Rectal smooth muscle tissue (tissue), 1 donor: Measurements from ENCODE around the gene C1S.
"Not testable (repeated sequence)": the region's sequence is repeated elsewhere in the genome, so short reads cannot be mapped to it uniquely, and the experiment has no call there.

Experiments
- H3K27ac ChIP-seq: one replicate; pipeline ENCODE4 v1.7.0; 2013; ENCODE audit warnings: low read depth, low read length, inconsistent platforms
- H3K27me3 ChIP-seq: one replicate; pipeline ENCODE4 v1.7.0; 2013; ENCODE audit warnings: low read length; ENCODE audit not compliant: control insufficient read depth, insufficient read depth
- H3K36me3 ChIP-seq: one replicate; pipeline ENCODE4 v1.7.0; 2013; ENCODE audit warnings: low read length; ENCODE audit not compliant: control insufficient read depth, insufficient read depth
- H3K4me1 ChIP-seq: one replicate; pipeline ENCODE4 v1.7.0; 2013; ENCODE audit warnings: low read length; ENCODE audit not compliant: control insufficient read depth, insufficient read depth
- H3K4me3 ChIP-seq: one replicate; pipeline ENCODE4 v1.7.0; 2013; ENCODE audit warnings: low read length
- H3K9ac ChIP-seq: one replicate; pipeline ENCODE4 v1.7.0; 2013; ENCODE audit warnings: low read length

C1S gene

DNA sequence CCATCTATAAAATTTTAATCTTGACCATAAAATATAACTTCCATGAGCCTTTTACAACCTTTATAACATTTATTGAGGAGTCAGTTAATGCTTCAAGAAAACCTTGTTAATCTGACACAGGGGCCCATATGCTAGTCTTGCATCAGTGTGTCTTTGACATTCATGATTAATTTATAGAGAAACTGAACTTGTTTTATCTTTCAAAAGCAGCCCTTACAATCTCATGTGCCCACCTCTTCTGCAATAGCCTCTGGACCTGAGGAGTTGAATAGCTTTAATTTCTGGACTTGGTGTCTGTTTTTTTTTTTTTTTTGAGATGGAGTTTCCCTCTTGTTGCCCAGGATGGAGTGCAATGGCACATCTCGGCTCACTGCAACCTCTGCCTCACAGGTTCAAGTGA lies 33.7 kb upstream of the C1S start:
- H3K27ac ChIP-seq = no peak overlapping the region
- no peak overlapping the region for H3K9ac ChIP-seq
- no peaks in the 10 kb centered on the region for H3K4me1 ChIP-seq
- H3K4me3 ChIP-seq = no peak overlapping the region
- H3K27me3 ChIP-seq = no peaks in the 10 kb centered on the region
- H3K36me3 ChIP-seq = no peaks in the 10 kb centered on the region

DNA sequence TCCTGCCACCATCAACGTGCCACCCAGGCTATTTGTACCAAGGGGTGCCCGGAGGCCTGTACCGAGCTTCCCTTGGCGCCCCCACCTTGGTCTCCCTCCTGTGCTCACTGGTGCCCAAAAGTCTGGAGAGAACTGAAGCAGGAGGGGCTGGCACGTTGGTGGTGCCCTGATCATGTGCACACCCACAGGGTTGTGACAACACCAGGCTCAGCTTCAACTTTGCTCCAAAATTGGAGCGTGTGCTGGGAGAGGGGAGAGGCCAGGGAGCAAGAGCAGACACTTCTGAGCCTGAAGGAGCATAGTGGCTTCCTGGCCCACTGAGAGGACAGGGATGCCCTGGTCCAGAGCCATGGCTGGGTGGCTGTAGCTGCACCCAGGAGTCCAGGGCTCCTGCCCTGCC lies 29.2 kb upstream of the C1S start:
- H3K9ac ChIP-seq = no peak overlapping the region
- H3K4me1 ChIP-seq = no peaks in the 10 kb centered on the region
- H3K27ac ChIP-seq = no peak overlapping the region
- no peaks in the 10 kb centered on the region for H3K27me3 ChIP-seq
- no peak overlapping the region for H3K4me3 ChIP-seq
- H3K36me3 ChIP-seq = no peaks in the 10 kb centered on the region

DNA sequence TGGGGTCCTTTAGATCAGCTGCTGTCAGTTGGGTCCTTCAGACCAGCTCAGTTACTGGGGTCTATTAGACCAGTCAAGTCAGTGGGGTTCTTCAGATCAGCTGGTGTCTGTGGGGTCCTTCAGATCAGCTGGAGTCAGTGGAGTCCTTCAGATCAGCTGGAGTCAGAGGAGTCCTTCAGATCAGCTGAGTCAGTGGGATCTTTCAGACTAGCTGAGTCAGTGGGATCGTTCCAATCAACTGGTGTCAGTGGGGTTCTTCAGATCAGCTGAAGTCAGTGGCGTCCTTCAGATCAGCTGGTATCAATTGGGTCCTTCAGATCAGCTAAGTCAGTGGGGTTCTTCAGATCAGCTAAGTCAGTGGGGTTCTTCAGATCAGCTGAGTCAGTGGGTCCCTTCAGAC lies 27.5 kb upstream of the C1S start:
- H3K9ac ChIP-seq = no peak overlapping the region
- H3K27ac ChIP-seq = no peak overlapping the region
- no peaks in the 10 kb centered on the region for H3K36me3 ChIP-seq
- no peaks in the 10 kb centered on the region for H3K4me1 ChIP-seq
- peaks cover 2% of the 10 kb centered on the region for H3K27me3 ChIP-seq
- H3K4me3 ChIP-seq = no peak overlapping the region

DNA sequence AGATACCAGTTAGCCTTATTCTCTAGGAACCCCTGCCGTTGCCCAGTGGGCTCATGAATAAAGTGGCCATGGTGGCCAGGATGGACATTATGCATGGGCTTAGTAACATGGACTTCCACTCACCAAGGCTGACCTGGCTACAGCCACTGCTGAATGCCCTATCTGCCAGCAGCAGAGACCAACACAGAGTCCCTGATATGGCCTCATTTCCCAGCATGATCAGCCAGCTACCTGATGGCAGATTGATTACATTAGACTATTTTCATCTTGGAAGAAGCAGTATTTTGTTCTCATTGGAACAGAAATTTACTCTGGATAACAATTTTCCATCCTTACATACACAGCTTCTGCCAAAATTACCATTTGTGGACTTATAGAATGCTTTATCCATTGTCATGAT lies 26.1 kb upstream of the C1S start:
- Histone ChIP-seq H3K27ac (no peak overlapping the region), H3K4me1 (no peaks in the 10 kb centered on the region), H3K36me3 (no peaks in the 10 kb centered on the region), H3K4me3 (no peak overlapping the region), H3K9ac (no peak overlapping the region), H3K27me3 (peaks cover 2% of the 10 kb centered on the region)

DNA sequence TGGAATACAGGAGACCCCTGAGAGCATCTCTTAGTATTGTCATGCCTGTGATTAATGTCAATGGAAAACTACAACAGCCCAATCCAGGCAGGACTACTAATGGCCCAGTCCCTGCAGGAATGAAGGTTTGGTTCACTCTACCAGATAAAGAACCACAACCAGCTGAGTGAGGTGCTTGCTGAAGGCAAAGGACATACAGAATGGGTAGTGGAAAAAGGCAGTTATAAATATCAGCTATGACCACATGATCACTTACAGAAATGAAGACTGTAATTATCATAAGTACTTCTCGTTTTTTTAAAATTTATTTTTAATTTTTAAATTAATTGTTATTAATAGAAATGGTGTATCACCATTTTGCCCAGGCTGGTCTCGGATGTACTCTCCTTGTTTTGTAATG lies 25.1 kb upstream of the C1S start:
- H3K27ac ChIP-seq = no peak overlapping the region
- no peak overlapping the region for H3K4me3 ChIP-seq
- H3K9ac ChIP-seq = no peak overlapping the region
- H3K4me1 ChIP-seq = no peaks in the 10 kb centered on the region
- H3K27me3 ChIP-seq = peaks cover 2% of the 10 kb centered on the region
- H3K36me3 ChIP-seq = no peaks in the 10 kb centered on the region

DNA sequence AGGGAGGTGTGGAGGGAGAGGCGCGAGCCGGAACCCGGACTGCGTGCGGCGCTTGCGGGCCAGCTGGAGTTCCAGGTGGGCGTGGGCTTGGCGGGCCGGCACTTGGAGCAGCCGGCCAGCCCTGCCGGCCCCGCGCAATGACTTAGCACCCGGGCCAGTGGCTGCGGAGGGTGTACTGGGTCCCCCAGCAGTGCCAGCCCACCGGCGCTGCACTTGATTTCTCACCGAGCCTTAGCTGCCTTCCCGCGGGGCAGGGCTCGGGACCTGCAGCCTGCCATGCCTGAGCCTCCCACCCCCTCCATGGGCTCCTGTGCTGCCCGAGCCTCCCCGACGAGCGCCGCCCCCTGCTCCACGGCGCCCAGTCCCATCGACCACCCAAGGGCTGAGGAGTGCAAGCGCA lies 23.1 kb upstream of the C1S start:
- not testable (repeated sequence) for H3K27ac ChIP-seq, H3K4me3 ChIP-seq

DNA sequence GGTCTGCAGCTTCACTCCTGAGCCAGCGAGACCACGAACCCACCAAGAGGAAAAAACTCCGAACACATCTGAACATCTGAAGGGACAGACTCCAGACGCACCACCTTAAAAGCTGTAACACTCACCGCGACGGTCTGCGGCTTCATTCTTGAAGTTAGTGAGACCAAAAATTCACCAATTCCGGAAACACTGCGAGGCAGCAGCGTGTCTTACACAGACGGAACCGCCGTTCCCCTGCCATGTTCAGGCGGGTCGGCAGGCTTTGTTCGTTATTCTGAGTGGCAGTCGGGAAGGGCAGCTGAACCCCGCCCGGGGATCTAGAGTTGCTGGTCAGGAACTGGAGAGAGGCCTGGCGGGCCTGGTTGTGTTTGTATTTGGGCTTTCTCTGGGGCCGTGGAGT lies 21.9 kb upstream of the C1S start:
- Histone ChIP-seq H3K36me3 (no peaks in the 10 kb centered on the region), H3K4me1 (no peaks in the 10 kb centered on the region)

More for the DNA sequence above, 23.1 kb upstream of the C1S start:
- not testable (repeated sequence) for H3K27me3 ChIP-seq, H3K36me3 ChIP-seq, H3K9ac ChIP-seq, H3K4me1 ChIP-seq

DNA sequence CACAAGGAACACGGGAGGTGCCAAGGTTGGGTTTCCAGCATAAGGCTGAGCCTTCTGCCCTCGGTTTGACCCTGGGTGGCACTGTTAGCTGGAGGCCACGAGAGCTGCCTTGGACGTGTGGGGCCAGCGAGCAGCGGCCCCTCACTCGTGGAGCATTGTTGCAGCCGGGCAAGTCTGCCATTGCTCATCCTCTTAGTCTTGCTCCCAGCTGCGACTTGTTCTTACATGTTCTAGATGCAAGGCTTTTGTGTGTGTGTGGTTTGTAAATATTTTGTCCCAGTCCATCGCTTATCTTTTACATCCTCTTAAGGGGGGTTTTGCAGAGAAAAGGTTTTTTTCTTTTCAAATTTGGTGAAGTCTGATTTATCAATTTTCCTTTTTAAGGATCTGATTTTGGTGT lies 21.1 kb upstream of the C1S start:
- H3K27ac ChIP-seq = no peak overlapping the region
- H3K36me3 ChIP-seq = no peaks in the 10 kb centered on the region
- no peaks in the 10 kb centered on the region for H3K4me1 ChIP-seq
- H3K4me3 ChIP-seq = no peak overlapping the region
- peaks cover 2% of the 10 kb centered on the region for H3K27me3 ChIP-seq
- no peak overlapping the region for H3K9ac ChIP-seq

More for the DNA sequence above, 21.9 kb upstream of the C1S start:
- Histone ChIP-seq H3K4me3 (no peak overlapping the region), H3K27ac (no peak overlapping the region), H3K9ac (no peak overlapping the region), H3K27me3 (peaks cover 2% of the 10 kb centered on the region)

DNA sequence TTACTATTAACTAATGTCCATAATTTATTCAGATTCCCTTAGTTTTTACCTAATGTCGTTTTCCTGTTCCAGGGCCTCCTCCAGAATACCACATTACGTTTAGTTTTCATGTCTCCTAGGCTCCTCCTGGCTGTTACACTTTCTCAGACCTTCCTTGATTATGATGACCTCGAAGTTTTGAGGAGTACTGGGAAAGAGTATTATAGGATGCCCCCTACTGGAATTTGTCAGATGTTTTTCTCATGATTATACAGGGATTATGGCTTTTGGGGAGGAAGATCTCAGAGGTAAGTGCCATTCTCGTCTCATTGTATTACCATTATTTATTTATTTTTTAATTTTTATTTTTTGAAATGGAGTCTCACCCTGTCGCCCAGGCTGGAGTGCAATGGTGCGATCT lies 17.7 kb upstream of the C1S start:
- H3K27me3 ChIP-seq = no peaks in the 10 kb centered on the region
- no peak overlapping the region for H3K9ac ChIP-seq
- H3K27ac ChIP-seq = no peak overlapping the region
- no peaks in the 10 kb centered on the region for H3K4me1 ChIP-seq
- H3K4me3 ChIP-seq = no peak overlapping the region
- H3K36me3 ChIP-seq = no peaks in the 10 kb centered on the region

DNA sequence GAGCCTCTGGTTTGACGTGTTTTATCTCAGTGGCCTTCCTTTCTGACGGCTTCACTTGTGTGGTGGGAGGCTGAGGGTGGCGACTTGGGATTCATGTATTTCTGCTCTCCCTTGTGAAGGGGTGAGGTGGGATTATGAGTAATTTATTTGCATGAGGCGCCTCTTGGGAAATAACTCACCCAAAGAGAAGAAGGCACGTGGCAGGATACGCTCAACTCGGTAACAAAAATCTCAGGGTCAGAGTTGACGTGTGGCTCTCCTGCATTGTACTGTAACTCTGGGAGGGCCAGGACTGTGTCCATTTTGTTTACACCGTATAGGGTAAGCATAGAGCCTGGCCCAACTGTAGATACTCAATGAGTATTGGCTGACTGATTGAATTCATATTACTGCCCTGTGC lies 14.6 kb upstream of the C1S start:
- Histone ChIP-seq H3K4me3 (no peak overlapping the region), H3K4me1 (no peaks in the 10 kb centered on the region), H3K27ac (no peak overlapping the region), H3K9ac (no peak overlapping the region), H3K27me3 (no peaks in the 10 kb centered on the region), H3K36me3 (no peaks in the 10 kb centered on the region)

DNA sequence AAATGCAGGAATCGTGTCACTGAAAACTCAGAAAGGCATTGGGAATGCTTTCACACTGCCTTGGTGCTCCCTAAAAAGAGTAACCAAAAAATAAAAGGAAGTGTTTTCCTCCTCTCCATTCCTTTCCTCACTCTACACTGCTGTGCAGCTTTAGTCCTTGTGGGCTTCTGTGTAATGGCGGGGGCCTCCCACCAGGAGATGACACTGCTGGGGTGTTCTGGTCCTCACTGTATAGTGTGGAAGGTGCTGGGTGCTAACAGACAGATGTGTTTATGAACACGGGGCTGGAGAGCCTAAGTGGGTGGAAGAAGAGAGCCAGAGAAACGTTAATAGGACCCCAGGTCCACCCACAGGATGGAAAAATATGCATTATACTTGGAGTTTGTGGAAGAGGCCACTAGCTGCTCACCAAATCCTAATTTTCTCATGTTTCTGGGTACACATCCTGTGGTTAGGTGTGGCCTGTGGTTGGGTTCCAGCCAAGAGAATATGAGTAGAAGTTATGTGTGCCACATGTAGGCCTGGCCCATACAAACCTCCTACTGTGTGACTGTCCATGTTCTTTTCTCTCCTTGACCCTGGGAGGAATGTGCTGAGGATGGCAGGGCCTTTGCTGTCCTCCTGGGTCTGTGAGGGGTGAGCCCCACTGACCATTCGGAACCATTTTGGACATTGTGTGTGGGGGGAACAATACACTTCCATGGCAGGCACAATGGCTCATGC lies 14.0 kb upstream of the C1S start:
- no peak overlapping the region for H3K4me3 ChIP-seq
- no peak overlapping the region for H3K9ac ChIP-seq
- H3K27me3 ChIP-seq = no peaks in the 10 kb centered on the region
- H3K4me1 ChIP-seq = no peaks in the 10 kb centered on the region
- no peak overlapping the region for H3K27ac ChIP-seq
- no peaks in the 10 kb centered on the region for H3K36me3 ChIP-seq

DNA sequence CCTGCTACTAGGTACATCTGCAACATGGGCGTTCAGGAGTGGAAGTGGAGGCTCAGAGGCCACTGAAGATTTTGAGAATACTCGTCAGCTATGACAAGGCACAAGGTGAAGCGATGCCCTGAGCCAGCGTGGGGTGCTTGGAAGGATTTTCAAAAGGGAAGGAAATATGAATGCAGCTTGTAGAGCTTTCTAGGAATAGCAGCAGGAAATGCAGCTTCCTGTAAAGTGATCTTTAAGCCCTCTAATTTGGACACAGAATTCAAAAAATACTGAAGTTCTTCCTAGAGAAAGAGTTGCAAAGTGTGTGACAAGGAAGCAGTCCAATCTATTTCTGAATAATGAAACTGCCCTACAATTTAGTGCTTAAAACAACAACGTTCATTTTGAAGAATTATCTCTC lies 13.2 kb upstream of the C1S start:
- Histone ChIP-seq H3K4me1 (no peaks in the 10 kb centered on the region), H3K27ac (no peak overlapping the region), H3K9ac (no peak overlapping the region), H3K27me3 (no peaks in the 10 kb centered on the region), H3K4me3 (no peak overlapping the region), H3K36me3 (no peaks in the 10 kb centered on the region)

DNA sequence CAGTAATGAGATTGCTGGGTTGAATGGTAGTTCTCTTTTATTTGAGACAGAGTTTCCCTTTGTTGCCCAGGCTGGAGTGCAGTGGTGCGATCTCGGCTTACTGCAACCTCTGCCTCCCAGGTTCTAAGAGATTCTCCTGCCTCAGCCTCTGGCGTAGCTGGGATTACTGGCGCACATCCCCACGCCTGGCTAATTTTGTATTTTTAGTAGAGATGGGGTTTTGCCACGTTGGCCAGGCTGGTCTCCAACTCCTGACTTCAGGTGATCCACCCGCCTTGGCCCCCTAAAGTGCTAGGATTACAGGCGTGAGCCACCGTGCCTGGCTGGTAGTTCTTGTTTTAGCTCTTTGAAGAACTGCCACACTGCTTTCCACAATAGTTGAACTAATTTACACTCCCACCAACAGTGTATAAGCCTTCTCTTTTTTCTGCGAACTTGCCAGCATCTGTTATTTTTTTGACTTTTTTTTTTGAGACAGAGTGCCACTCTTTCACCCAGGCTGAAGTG lies 11.0 kb upstream of the C1S start:
- H3K27me3 ChIP-seq, H3K36me3 ChIP-seq, H3K9ac ChIP-seq, H3K27ac ChIP-seq, H3K4me3 ChIP-seq, H3K4me1 ChIP-seq: not testable (repeated sequence)
